Measurements from ENCODE around the gene ALG14.

- no peak for TF ChIP-seq CTCF (conservative IDR thresholded peaks at IDR 0.05 in 1 of 2, IDR thresholded peaks at IDR 0.05 in 1 of 2; ENCODE audit: low read depth in 1 of 2, low read length in 2 of 2)
- TF ChIP-seq EZH2 (IDR thresholded peaks at IDR 0.05; ENCODE audit: low read length, missing control alignments), result no peak
Observed at GRCh38 chr1:95028954-95029353, 43.8 kb downstream of the ALG14 start.
